ENCODE data around the gene THTPA.

THTPA gene, protein sequence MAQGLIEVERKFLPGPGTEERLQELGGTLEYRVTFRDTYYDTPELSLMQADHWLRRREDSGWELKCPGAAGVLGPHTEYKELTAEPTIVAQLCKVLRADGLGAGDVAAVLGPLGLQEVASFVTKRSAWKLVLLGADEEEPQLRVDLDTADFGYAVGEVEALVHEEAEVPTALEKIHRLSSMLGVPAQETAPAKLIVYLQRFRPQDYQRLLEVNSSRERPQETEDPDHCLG
- 5.3 to 6.2 (median 6.2) reads per million in 3 donors for total RNA-seq

DNA sequence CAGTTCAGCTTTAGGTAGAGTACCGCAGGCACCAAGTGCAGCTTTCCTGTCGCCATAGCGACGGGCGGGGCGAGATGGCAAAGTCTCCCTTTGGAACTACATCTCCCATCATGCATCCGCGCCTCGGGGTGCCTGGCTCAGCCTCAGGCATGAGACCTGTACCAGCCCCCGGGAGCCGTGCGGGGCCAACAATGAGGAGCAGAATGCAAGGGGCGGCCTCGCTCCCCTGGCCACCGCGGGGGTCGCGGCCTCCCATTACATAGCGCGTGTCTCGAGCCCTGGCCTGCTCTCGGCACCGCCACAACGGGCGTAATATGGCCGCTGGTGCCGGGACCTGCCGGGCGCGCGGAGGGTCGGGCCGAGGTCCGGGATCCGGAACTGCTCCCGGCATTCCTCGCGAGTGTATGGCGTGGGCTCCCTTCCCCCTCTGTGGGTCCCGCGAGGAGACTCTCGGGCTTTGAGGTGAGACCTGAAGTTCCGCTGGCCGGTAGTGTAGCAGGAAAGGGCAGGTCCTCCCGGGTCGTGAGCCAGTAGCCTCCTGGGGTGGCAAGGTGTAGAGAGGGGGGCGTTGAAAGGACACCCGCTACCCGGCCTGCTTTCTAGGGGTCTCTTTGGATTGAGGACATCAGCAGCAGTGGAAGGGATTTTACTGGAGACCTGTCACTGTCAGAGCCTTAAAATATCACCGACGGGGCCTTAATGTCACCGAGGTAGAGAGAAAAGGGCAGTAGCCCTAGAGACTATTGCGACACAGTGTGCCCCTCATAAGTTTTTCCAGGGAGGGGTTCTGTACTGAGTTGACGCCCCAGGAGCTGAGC lies at the start of gene THTPA:
Gene THTPA (plus strand): TSS at position 390 of the 818 bp plus-strand sequence. CDS start 487 bp downstream, outside the sequence.
- H3K4me1 ChIP-seq (ENCODE audit: control insufficient read depth, insufficient read depth, low read length, poor library complexity, severe bottlenecking), result peaks cover 20% of the 10 kb centered on the region
- peak within 1 kb of the TSS; percentile 96 for H3K4me3 ChIP-seq (ENCODE audit: insufficient read depth, low read depth, low read length, poor library complexity, severe bottlenecking)
- peaks cover 25% of the 10 kb centered on the region for H3K36me3 ChIP-seq (ENCODE audit: control insufficient read depth, insufficient read depth, low read length)
- H3K27me3 ChIP-seq (replicated peaks; ENCODE audit: control insufficient read depth, insufficient read depth, low read length, poor library complexity, severe bottlenecking), result peaks cover 2% of the 10 kb centered on the region
- H3K27ac ChIP-seq (ENCODE audit: insufficient read depth, low read length, poor library complexity, severe bottlenecking), result peak within 1 kb of the TSS; percentile 88
- DNase-seq, result peak; percentile 82 to 89 (median 87)
- H3K9me3 ChIP-seq (ENCODE audit: control insufficient read depth, low read length), result no peaks in the 10 kb centered on the region

DNA sequence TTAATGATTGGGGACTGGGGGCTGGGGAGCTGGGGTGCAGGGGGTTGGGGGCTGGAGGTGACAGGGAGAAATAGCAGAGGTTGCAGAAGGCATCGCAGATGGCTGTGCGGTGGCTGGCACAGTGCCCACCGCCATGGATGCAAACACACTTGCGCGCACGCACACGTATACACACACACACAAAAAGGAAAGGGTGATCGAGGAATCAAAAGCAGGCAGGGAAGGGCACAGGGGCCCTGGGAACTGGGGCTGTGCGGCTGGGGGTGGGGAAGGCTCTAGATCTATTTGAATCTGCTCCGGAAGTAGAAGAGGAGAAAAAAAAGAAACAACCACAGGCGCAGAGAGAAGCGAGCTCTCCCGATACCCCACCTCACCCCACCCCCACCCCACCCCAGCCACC lies 43.9 kb upstream of the THTPA start:
- Histone ChIP-seq H3K4me1 (ENCODE audit: control insufficient read depth, insufficient read depth, low read length, poor library complexity, severe bottlenecking) (no peaks in the 10 kb centered on the region), H3K9me3 (ENCODE audit: control insufficient read depth, low read length) (no peaks in the 10 kb centered on the region), H3K36me3 (ENCODE audit: control insufficient read depth, insufficient read depth, low read length) (no peaks in the 10 kb centered on the region), H3K4me3 (ENCODE audit: insufficient read depth, low read depth, low read length, poor library complexity, severe bottlenecking) (peak overlapping the region; percentile 36), H3K27ac (ENCODE audit: insufficient read depth, low read length, poor library complexity, severe bottlenecking) (no peak overlapping the region), H3K27me3 (replicated peaks; ENCODE audit: control insufficient read depth, insufficient read depth, low read length, poor library complexity, severe bottlenecking) (no peaks in the 10 kb centered on the region)
- DNase-seq, result no peak

DNA sequence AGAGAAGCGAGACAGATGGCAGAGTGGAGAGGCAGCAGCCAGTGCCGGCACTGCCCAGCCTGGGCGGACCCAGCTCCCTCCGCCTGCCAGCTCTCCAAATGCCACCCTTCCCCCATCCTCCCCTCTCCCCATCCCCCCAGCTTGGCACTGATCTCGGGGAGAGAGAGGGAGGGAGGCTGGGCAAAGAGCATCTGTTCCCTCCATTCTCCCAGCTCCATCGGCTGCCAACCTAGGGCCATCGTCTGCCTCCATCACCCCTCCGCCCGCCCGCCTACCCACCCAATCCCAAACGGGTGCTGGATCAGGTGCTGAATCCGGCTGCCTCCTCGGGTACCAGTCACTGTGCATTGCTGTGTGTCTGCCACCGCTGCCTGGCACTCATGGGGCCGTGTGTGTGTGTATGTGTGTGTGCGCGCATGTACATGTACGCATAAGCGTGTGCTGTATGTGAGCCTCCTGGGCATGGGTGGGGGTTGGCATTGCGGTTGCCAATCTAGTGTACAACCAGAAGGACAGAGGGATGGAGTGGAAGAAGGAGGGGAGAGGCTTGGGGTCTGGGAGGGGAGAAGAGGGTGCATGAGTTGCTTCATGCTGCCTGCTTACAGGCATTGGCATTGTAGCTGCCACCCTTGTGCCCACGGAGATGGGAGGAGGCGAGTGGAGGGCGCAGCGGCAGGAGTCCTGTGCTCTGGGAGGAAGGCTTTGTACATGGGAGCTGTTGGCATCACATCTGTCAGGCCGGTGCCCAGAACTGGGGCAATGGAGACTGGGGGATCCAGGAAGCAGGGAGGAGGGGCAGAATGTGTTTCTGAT lies 42.9 kb upstream of the THTPA start:
- no peak for DNase-seq

DNA sequence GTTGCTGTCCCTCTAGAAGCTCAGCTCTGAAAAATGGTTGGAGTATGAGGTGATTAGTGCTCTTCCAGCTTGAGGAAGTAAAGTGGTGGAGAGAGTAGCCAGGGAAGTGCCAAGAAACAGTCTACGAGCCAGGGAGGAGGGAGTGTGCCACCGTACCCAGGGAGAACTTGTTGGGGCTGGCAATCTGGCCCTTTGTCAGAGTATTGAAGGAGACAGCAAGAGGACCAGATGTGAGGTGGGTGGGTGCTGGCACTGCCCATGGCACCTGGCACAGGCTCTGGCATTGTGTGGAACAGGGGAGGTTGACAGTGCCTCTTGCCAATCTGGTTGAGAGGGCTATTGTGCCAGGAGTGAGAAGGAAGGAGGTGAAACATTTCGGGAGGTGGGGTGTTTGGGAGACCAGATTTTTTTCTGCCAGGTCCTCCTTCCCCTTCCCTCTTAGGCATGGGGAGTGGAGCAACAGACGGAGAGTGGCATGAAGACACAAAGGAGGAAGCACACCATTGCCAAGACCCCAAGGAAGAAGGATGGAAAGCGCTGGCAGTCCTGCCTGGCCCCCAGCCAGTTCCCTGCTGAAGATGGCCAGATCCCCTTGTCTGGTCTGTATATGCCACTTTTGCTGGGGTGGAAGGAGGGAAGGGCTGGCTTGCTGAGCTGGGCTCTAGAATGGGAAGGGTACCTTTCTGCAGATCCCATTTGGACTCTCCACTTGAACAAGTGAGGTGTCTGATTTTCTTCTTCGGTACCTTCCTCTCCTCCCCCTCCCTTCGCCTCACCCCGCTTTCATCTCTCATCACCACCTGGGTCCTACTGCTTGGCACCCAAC lies 42.0 kb upstream of the THTPA start:
- Histone ChIP-seq H3K27me3 (replicated peaks; ENCODE audit: control insufficient read depth, insufficient read depth, low read length, poor library complexity, severe bottlenecking) (no peaks in the 10 kb centered on the region), H3K36me3 (ENCODE audit: control insufficient read depth, insufficient read depth, low read length) (no peaks in the 10 kb centered on the region), H3K27ac (ENCODE audit: insufficient read depth, low read length, poor library complexity, severe bottlenecking) (no peak overlapping the region), H3K9me3 (ENCODE audit: control insufficient read depth, low read length) (no peaks in the 10 kb centered on the region), H3K4me1 (ENCODE audit: control insufficient read depth, insufficient read depth, low read length, poor library complexity, severe bottlenecking) (no peaks in the 10 kb centered on the region), H3K4me3 (ENCODE audit: insufficient read depth, low read depth, low read length, poor library complexity, severe bottlenecking) (no peak overlapping the region)
- no peak for DNase-seq

More for the DNA sequence above, 42.9 kb upstream of the THTPA start:
- no peaks in the 10 kb centered on the region for H3K27me3 ChIP-seq (replicated peaks; ENCODE audit: control insufficient read depth, insufficient read depth, low read length, poor library complexity, severe bottlenecking)
- no peaks in the 10 kb centered on the region for H3K4me1 ChIP-seq (ENCODE audit: control insufficient read depth, insufficient read depth, low read length, poor library complexity, severe bottlenecking)
- no peaks in the 10 kb centered on the region for H3K9me3 ChIP-seq (ENCODE audit: control insufficient read depth, low read length)
- H3K36me3 ChIP-seq (ENCODE audit: control insufficient read depth, insufficient read depth, low read length), result no peaks in the 10 kb centered on the region
- no peak overlapping the region for H3K27ac ChIP-seq (ENCODE audit: insufficient read depth, low read length, poor library complexity, severe bottlenecking)
- H3K4me3 ChIP-seq (ENCODE audit: insufficient read depth, low read depth, low read length, poor library complexity, severe bottlenecking), result no peak overlapping the region

DNA sequence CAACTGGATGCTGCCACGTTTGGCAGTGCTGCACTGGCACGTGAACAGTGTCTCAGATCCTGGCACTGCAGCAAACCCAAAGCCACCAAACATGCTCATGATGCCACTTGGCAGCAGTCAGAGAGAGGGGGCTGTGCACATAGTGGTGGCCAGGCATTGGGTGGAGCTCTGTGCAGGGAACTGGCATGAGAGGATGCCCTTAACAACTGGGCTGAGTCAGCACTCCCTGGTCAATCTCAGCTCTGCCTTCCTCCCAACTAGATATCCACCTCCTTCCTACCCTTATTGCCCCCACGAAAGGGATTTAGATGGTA lies 41.5 kb upstream of the THTPA start:
- Histone ChIP-seq H3K9me3 (ENCODE audit: control insufficient read depth, low read length) (no peaks in the 10 kb centered on the region), H3K4me1 (ENCODE audit: control insufficient read depth, insufficient read depth, low read length, poor library complexity, severe bottlenecking) (no peaks in the 10 kb centered on the region), H3K4me3 (ENCODE audit: insufficient read depth, low read depth, low read length, poor library complexity, severe bottlenecking) (no peak overlapping the region), H3K27ac (ENCODE audit: insufficient read depth, low read length, poor library complexity, severe bottlenecking) (no peak overlapping the region), H3K36me3 (ENCODE audit: control insufficient read depth, insufficient read depth, low read length) (no peaks in the 10 kb centered on the region), H3K27me3 (replicated peaks; ENCODE audit: control insufficient read depth, insufficient read depth, low read length, poor library complexity, severe bottlenecking) (no peaks in the 10 kb centered on the region)
- no peak for DNase-seq

DNA sequence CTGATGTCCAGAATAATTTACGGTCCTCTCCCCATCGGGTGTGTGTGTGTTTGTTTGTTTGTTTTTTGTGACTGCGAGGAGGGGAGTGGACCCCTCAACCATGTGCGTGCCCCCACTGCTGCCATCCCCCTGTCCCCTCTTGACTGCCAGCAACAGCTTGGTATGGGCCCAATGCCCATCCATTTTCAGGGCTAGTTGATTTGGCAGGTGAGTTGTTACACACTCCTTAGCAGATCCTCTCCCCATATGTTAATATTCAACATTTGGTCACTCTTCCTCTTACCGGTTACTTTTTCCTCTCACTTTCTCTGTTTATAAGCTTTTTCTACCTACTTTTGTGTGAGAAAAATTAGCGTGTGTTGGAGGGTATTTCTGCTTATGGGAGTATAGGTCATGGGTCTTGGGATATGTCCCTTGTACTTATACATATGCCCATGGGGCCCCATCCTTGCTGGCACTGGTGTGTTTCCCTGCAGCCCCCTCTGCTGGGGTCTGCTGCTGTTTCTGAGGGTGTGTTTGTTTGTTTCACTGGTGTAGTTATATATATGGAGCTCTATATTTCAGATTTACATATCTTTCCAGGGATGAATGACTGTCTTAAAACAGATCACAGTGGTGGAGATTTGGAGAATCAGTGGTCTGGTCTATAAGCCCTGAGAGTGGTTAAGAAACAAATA lies 38.3 kb upstream of the THTPA start:
- Histone ChIP-seq H3K36me3 (ENCODE audit: control insufficient read depth, insufficient read depth, low read length) (no peaks in the 10 kb centered on the region), H3K4me3 (ENCODE audit: insufficient read depth, low read depth, low read length, poor library complexity, severe bottlenecking) (no peak overlapping the region), H3K4me1 (ENCODE audit: control insufficient read depth, insufficient read depth, low read length, poor library complexity, severe bottlenecking) (no peaks in the 10 kb centered on the region), H3K27ac (ENCODE audit: insufficient read depth, low read length, poor library complexity, severe bottlenecking) (no peak overlapping the region), H3K9me3 (ENCODE audit: control insufficient read depth, low read length) (no peaks in the 10 kb centered on the region), H3K27me3 (replicated peaks; ENCODE audit: control insufficient read depth, insufficient read depth, low read length, poor library complexity, severe bottlenecking) (no peaks in the 10 kb centered on the region)
- DNase-seq, result no peak

DNA sequence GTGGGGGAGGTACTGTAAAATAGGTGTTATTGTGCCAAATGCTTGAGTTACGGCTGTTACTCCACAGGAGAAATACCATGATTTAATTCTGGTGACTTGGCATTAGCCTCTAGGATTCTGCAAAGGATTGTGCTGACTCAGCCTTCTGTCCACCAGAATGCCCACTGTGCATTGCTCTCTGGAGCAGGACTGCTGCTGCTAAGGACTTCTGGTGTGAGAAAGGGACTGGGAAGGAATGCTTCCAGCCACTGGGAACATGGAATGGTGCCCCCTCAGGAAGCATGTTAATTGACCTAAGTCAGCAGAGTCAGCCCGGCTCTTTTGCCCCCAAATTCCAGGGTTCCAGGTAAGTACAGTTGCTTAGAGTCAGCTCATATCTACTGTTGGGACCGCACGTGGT lies 37.4 kb upstream of the THTPA start:
- no peak for DNase-seq
- Histone ChIP-seq H3K27ac (ENCODE audit: insufficient read depth, low read length, poor library complexity, severe bottlenecking) (no peak overlapping the region), H3K36me3 (ENCODE audit: control insufficient read depth, insufficient read depth, low read length) (no peaks in the 10 kb centered on the region)

DNA sequence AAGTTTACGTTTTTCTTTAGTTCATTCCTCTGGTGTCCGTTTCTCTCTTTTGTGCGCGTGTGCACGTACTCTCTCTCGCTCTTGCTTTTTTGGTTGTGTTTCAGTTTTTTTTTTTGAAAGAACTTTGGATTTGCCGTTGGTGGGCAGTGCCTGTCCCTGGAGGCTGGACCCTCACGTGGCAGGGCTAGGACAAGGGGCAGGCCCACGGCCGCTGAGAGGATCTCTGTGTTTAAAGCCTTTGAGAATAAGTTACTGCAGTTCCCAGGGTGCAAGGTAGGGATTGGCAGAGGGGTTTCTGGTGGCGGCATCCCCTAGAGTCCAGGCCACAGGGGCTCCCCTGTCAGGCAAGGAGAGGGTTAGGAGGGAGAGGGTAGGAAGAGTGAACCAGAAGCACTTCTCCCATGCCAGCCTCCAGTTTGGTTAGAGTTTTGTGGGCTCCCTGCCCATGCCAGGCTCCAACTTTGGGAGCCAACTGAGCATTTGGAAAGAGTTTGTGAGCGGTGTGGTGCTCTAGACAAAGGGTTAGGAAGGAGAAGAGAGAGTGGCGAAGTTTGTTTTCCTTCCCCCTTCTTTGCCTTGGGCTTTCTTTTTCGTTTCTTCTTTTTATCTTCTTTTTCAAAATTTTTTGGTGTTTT lies 35.1 kb upstream of the THTPA start:
- Histone ChIP-seq H3K4me3 (ENCODE audit: insufficient read depth, low read depth, low read length, poor library complexity, severe bottlenecking) (no peak overlapping the region), H3K4me1 (ENCODE audit: control insufficient read depth, insufficient read depth, low read length, poor library complexity, severe bottlenecking) (no peaks in the 10 kb centered on the region), H3K9me3 (ENCODE audit: control insufficient read depth, low read length) (no peaks in the 10 kb centered on the region), H3K27me3 (replicated peaks; ENCODE audit: control insufficient read depth, insufficient read depth, low read length, poor library complexity, severe bottlenecking) (no peaks in the 10 kb centered on the region), H3K27ac (ENCODE audit: insufficient read depth, low read length, poor library complexity, severe bottlenecking) (no peak overlapping the region), H3K36me3 (ENCODE audit: control insufficient read depth, insufficient read depth, low read length) (no peaks in the 10 kb centered on the region)
- no peak for DNase-seq

More for the DNA sequence above, 37.4 kb upstream of the THTPA start:
- Histone ChIP-seq H3K4me1 (ENCODE audit: control insufficient read depth, insufficient read depth, low read length, poor library complexity, severe bottlenecking) (no peaks in the 10 kb centered on the region), H3K9me3 (ENCODE audit: control insufficient read depth, low read length) (no peaks in the 10 kb centered on the region), H3K27me3 (replicated peaks; ENCODE audit: control insufficient read depth, insufficient read depth, low read length, poor library complexity, severe bottlenecking) (no peaks in the 10 kb centered on the region), H3K4me3 (ENCODE audit: insufficient read depth, low read depth, low read length, poor library complexity, severe bottlenecking) (no peak overlapping the region)

Data from effector memory CD4-positive, alpha-beta T cell (primary cell).